Measurements from ENCODE around the gene PCNX4. TPM values are rescaled to one million over a fixed set of nuclear protein-coding genes. Genes with fewer than 3 reads are reported as not detected.
A peak's percentile ranks its signal among the peaks of the same experiment; 100 is the strongest.

The PCNX4 gene
- total RNA-seq, 1 experiment from 2014 or later, result 114 TPM

DNA sequence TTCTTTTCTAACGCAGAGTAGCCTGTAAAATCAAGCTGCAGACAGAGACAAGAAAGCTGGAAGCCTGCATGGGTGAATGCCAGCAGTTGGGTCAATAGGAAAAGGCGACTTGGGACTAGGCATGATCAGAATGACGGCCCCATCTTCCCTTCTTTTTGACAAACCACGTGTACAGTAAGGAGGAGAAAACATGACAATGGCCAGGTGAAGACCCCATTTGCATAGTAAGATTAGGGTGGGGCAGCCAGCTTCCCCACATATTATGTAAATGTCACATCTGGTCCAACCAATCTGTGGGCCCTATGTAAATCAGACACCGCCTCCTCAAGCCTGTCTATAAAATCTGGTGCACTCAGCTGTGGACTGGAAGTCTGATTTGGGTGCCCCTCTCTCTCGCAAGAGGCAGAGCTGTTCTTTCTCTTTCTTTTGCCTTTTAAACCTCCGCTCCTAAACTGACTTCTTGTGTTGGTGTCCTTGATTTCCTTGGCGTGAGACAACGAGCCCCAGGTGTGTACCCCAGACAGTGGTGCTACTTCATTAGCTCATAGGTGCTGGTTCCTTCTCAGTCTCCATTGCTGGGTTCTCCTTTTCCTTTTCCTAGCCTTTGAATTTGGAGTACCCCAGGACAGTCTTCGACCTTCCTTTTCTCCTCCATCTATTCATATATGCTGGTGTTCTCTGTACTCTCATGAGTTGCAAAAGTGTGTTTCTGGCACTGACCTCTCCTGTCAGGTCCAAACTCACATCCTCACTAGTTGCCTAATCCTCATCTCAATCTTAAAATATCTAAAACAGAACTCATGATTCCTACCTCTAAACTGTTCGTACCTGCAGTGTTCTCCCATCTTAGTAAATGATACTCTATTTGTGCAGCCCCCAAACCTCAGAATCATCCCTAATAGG is 82.9 kb downstream of the PCNX4 start:
- no peak for DNase-seq (ENCODE audit: low read depth)

DNA sequence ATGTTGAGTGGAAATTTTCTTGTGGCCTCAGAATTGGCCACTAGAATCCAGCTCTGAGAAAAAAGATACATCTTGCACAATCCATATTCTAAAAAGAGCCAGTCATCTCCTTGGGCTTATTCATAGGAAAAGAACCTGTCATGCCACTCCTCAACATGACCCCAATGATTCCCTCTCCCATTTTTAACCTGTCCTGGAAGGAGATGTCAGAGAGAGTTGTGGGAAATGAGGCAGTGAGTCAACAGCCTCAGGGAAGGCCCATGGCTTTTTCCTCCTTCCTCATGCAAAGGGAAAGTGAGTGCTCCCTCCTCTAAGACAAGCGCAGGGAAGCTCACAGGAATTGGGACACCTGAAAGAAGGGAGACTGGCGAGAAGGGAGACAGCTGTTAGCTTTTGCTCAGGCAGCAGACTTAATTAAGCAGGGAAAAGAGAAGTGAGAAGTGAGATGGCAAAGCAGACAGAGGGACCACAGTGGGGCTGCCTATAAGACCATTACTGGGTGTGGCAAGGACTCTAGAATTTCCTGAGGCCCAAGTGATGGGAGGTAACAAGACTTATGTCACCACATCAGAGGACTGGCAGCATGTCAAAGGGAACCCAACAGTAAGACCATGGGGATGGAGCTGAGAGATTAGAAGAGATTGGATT is 83.7 kb downstream of the PCNX4 start:
- DNase-seq (ENCODE audit: low read depth), result no peak

DNA sequence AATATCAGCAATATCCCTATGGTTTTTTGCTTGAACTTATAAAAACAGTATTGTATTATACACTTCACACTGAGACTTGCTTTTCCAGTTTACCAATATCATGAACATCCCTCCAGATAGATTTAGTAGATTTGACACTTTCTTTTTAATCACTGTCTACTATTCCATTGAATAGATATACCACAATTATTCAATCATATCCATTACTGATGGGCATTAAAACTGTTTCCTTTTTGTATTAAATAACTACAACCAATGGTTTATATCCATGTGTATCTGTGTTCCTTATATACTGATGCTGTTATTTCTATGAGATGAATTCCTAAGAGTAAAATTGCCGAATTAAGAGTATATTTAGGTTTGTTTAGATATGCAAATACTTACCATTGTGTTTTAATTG is 86.4 kb downstream of the PCNX4 start:
- DNase-seq (ENCODE audit: low read depth), result no peak

DNA sequence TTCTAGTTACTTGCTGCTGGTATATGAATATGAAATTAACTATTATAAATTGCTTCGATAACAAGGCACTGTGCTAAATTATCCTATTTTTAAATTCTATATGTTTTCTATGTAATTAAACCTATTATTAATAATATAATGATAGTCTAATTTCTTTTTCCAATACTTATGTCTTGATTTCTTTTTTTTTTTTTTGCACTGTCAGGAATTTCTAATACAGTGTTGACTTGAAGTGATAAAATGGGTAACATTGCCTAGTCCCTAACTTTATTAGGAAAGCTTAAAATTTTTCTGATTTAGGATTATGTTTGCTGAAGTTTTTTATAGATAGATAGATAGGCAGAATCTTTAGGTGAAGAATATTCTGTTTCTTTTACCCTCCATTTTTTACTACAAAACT is 87.1 kb downstream of the PCNX4 start:
- no peak for DNase-seq (ENCODE audit: low read depth)

DNA sequence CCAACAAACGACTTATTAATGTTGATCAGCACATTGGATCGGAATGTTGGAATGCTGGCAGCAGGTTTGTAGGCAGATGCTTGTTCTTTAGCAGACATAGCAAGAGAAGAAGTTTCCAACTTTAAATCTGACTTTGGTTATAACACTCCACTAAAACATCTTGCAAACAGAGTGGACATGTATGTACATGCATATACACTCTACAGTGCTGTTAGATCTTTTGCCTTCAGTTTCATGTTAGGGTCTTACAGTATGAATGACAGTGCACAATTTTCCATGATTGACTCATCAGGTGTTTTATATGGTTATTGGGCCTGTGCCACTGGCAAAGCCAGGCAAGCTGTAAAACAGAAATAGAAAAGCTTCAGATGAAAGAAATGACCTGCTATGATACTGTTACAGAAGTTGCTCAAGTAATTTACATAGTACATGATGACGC is 87.7 kb downstream of the PCNX4 start:
- peak; percentile 38 for DNase-seq (ENCODE audit: low read depth)

DNA sequence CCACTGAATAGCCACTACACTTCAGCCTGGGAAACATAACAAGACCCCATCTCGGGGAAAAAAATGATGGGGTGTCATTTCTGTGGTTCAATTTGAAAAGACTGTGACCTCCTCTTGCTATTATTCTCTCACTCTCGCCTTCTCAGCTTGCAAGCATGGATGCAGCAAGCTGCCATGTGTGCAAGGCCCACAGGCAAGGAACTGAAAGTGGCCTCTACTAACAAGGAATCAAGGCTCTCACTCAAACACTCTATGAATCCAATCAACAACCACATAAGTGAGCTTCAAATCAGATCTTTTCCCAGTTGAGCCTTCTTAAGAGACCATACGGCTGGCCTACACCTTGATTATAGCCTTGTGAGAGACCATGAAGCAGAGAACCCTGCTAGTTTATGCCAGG is 91.4 kb downstream of the PCNX4 start:
- DNase-seq (ENCODE audit: low read depth), result no peak

DNA sequence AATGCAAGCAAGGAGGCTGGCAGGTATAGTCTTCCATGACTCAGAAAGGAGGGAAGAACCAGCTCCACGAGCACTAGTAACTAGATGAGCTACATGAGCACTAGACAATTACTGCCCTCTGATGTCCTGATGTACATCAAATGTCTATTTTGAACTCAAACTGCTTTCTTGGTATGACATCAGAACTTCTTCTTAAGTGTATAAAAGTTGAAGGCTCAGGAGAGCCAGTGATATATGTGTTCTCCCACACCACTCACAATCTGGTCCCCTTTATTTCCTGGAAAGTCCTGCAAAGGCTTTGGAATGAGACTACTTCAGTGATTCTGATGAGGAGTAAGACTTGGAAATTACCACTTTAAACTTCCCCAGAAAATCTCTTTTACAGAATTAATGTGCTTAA is 92.0 kb downstream of the PCNX4 start:
- DNase-seq (ENCODE audit: low read depth), result peak; percentile 43

DNA sequence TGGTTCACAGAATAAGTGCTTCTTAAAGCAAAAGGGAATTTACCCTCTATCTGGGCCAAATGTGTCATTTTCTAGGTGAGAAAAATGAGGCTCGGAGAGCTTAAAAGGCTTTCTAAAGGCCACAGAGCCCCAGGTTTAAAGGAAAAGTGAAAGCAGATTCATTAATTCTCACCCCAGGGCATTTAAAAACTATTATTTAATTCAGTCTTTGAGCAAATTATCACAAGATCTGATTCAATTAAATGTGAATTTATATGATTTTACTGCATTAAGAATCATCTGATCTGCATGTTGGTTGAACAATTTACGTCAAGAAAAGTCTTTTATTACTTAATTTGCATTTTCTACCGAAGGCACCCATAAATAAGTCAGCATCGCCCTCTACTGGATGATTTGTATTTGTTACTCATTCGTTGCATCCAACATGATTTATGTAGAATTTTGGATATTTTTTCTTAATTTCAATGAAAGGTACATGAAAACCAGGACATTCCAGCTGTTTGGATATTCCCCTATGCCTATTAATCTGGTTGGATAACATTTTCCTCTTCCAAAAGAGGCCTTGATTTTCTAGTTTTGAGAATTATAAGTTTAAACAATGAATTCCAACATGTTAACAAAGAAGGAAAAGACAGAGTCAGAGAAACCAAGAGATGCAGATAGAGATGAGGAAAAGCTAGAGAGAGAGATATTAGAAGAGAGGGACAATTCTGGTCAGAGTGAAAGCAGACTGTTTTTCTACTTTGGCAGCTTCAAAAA is 92.6 kb downstream of the PCNX4 start:
- DNase-seq (ENCODE audit: low read depth), result peak; percentile 65

DNA sequence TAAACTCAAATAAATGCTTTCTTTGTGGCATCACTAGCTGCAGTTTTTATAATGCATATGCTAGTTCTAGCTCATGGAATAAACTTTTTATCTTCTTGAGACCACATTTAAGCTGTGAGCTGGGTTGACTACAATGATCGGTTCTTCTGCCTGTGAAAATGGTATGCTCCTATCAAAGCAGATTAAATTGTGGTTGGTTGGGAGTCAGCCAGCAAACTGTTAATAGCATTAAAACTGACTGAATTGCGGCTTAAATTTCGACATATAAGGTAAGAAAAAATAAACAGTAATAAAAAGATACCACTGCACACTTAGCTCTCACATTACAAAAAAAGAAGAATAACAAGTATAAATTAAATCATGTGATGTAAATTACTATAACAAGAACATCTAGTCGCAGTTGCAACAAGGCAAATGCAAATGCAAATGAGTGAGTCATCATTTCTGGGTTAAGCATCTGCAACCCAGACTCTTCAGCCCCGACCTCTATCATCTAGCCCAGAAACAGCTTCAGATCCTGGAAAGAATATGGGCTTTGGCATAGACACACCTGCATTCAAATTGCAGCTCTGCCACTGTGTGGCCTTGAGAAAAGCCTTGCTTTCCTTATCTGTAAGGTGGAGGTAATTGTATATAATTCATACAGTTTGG is 93.3 kb downstream of the PCNX4 start:
- no peak for DNase-seq (ENCODE audit: low read depth)

DNA sequence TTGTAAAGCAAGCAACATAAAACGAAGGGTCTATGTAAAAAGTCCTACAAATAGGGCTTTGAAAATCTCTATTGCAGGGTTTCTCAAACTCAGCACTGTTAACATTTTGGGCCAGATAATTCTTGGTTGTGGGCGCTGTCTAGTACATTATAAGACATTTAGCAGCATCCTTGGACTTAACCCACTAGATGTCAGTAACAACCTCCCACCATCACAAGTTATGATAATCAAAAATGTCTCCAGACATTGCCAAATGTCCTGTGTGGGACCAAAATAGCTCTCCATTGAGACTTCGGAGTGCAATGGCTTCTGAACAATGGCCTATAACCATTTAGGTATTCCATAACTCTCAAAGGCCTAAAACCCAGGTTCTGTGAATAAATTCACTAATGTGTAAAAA is 96.4 kb downstream of the PCNX4 start:
- DNase-seq (ENCODE audit: low read depth), result peak; percentile 46

DNA sequence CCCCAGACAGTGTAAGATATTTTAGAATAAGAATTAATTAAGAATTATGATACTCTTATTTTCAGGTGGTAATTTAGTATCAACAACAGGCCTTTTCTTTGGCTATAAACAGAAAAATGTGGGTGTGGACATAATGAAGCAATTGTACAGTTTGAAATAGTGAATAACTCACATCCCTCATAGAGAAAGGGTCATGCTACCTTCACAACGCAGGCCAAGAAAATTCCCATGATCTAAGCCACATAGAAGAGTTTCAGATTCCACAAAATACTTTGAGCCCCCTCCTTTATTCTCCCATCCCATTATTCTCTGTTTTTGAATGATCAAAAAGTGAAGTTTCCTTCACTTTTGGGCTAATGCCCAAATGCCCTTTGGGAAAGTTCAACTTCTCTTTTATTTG is 97.0 kb downstream of the PCNX4 start:
- DNase-seq (ENCODE audit: low read depth), result no peak

DNA sequence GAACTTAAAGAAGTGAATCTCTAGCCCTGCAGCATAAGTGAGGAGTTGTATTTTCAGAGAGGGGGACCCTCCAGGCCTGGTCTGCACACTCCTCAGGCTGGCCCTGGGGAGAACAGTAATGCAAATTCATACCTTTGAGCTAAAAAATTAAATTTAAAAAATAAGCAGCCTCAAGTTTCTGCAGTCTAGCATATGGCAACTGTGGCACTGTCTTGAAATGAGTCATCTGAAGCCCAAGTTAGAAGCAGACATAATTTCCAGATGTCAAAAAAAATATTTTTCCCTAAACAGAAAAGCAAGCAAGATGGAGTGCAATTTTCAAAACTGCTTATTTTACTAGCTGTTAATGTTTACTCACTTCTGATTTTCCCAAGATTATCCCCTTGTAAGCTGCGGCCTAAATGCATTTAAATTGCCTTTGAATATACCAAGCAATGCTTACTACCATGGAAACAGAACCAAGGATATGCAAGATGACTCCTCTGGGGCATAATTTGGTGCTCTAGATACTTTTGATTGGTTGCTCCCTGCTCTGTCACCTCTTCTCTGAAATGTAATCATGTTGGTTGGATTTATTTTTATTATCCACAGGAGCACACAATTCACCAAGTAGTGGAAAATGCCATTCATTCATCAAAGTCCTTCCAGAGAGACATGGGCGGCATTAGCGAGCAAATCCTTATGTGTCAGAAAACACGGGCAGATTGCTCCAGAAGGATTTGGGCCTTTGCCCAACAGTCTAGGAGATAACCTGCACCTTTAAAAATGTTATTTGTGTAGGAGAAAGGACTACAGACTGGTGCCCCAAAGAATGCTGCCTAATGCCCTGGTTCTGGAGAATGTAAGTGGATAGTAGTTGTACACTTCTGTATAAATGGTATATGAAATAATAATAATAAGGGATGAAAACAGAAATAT is 98.5 kb downstream of the PCNX4 start:
- DNase-seq (ENCODE audit: low read depth), result no peak

DNA sequence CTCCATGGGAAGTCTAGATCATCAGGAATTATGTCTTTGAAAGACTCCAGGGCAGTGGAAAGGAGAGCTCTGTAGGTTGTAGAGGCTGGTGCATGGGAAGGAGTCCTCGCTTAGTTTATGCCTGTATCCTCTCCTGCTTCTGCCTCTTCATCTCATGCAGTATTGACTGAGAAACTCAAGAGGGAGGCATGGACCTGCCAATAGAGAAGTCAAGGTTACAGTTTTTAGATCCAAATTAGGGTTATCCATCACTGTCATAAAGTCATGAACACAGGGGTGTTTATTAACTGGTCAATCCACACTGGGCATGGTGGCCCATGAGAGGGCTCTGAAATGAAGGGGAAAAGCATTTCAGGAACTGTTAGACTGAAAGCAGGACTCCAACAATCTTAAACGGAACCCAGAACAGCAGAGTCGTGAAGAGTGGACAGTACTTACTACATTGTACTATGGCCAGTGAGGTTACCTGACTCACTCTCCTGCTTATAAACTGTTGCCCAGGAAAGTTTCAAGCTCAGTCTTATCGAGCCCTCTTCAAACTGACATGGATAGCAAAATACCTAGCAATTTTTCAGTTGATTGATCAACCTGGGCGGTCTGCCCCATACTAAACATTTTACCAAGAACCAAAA is 103.6 kb downstream of the PCNX4 start:
- DNase-seq (ENCODE audit: low read depth), result no peak

DNA sequence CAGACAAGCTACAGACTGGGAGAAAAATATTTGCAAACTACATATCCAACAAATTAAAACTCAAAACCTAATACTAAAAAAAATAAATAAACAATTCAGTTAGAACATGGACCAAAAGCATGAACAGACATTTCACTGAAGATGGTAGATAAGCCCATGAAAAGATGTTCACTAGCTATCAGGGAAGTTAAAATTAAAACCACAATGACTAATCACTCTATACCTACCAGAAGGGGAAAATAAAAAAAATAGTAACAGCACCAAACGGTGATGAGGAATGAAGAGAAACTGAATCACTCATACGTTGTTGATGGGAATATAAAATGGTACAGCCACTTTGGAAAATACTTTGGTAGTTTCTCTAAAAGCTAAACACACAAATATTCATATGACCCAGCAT is 104.6 kb downstream of the PCNX4 start:
- peak; percentile 8 for DNase-seq (ENCODE audit: low read depth)

DNA sequence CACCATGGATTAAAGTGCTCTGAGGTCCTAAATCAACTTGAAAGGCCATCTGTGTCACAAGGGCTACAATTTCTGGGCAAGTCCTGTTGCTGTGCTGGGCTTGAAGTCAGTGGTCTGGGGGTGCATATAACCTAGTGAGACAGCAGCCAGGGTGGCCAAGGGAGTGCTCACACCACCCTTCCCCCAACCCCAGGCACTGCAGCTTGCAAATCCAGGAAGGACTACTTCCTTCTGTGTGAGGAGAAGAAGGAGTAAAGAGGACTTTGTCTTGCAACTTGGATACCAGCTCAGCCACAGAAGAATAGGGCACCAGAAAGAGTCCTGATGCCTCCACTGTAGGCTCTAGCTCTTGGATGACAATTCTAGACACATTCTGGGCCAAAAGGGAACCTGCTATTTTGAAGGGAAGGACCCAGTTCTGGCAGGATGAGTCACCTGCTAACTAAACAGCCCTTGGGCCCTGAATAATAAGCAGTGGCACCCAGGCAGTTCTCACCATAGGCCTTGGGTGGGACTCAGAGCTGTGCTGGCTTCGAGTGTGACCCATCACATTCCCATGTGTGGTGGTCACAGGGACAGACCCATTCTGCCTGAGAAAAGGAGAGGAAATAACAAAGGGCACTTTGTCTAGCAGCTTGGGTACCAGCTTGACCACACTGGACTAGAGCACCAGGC is 106.0 kb downstream of the PCNX4 start:
- DNase-seq (ENCODE audit: low read depth), result no peak

DNA sequence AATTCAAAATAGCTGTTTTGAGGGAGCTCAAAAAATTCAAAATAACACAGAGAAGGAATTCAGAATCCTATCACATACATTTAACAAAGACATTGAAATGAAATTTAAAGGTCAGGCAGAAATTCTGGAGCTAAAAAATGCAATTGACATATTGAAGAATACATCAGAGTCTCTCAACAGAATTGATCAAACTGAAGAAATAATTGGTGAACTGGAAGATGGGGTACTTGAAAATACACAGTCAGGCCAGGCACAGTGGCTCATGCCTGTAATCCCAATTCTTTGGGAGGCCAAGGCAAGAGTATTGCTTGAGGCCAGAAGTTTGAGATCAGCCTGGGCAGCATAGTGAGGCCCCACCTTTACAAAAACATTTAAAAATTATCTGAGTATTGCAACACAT is 107.6 kb downstream of the PCNX4 start:
- DNase-seq (ENCODE audit: low read depth), result no peak

DNA sequence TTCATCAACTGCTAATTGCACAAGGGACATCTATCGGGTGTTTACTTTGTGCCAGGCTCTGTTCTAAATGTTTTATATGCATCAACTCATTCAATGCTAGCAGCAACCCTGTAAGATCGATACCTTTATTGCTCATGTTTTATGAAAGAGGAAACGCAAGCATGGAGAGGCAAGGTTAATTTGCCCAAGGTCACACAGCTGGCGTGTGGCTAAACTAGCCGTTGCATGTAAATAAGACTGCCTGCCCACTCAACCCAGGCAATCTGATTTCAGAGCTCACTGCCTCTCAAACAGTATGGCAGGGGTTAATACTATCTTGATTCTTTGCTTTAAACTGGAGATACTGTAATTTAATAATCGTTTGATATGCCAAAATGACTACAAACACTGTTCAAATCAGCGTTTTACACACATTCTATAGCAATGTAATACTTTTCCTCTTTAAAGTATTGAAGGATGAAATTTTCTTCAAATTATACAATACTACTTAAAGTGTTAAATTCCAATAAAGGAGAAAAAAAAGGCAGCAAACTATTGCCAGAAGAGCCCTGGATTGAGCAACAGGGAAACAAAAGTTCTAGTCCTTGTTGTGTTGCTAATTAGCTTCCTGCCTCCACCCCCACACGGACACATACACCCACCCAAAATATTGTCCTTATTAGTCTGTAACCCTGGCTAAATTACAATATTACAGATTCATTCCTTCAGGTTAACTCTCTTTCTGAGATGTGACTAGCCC is 112.5 kb downstream of the PCNX4 start:
- no peak for DNase-seq (ENCODE audit: low read depth)

DNA sequence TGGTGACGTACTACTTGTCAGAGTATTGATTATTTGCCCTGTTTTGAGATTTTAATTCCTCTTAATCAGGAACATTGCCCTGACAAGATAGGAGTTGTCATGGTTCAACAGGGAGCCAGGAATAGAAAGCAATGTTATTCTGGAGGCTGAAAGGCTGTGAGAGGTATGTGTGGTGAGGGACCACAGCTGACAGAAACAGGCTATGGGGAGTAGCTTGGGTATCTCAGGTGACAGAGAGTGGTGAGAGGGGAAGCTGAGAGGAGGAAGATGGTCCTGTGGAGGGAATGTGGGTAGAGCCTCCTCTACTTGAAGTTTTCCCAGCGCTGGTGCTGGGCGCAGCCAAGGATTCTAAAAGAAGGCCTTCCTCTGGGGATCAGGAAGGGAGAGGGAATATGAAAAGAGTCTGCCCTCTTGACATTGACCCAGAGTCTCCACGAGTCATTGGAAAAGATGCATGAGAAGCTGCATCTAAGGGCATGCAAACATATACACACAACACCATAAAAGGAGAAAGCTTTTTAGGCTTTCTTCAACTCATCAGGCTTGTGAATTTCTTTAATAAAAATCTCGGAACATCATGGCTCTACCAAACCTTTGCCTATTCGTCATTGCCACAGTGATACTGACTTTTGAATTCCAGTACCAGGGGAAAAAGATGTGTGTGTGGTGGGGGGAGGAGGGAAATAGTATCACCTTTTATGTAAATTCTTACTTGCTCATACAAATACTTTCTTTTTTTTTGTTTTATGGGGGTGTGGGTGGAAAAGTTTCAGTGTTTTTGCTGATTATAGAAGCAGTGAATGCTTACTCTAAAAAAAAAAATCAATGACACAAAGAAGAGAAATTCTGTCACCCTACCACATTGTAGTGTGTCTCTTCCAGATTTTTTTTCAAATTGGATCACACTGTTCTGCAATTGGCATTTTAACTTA is 113.4 kb downstream of the PCNX4 start:
- no peak for DNase-seq (ENCODE audit: low read depth)

Measured in LHCN-M2 (cell line).